Measurements from ENCODE around the gene WDR62.

The WDR62 gene

DNA sequence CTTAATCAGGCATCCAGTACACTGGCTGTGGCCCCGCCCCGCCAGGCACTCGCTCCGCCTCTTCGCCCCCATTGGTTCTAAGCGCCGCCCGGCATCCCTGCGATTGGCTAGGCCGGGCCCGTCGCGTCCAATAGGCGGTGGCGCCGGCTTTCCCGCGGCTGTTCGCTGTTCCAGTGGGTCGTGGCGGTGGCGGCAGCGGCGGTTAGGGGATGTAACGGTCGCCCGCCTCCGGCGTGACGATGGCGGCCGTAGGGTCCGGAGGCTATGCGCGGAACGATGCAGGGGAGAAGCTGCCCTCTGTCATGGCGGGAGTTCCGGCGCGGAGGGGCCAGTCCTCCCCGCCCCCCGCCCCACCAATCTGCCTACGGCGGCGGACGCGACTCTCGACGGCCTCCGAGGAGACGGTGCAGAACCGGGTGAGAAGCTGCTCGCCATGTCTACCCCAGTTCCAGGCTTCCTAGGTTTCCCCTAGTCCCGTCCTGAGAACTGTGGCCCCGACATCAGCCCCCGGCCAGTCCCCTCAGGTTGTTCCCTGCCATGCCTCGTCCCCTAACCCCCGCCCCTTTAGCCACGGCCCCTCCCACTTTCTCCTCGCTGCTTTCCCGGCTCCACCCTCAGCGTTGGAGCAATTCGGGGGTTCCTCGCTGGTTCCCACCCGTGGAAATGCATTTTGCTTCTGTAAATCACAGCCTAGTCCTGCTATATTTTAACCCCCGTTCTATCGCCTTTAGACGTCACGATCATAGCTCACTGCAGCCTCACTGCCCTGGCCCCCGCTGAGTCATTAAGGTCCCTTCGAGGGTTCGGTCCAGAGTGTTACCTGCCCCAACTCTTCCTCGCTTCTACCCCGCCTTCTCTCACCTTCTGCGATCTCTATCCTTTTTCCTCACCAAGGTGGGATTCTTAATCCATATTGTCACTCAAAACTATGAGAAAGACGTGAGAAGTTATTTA lies at the start of gene WDR62:
Gene WDR62, plus strand, starts transcription at position 165 of the 954 bp plus-strand sequence. Its CDS starts 75 bp downstream, at position 240.
- DNase-seq: peak; percentile 87

DNA sequence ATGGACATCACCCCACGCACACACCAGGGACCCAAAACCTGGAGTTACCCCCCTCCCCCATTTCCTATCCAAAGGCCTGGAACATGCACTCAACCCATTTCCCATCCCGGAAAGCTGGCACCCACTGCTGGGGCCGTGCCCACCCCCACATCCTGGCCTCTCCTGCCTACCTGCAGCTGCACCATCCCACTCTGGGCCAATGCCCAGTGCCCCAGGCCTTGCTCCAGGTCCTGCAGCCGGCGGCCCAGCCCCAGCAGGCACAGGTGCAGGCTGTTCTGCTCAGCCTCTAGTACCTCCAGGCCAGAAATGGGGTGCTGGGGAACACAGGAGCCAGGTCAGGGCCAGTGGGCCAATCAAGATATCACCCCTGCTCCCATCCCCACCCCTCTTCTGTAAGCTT lies 47.7 kb upstream of the WDR62 start:
- DNase-seq: no peak

DNA sequence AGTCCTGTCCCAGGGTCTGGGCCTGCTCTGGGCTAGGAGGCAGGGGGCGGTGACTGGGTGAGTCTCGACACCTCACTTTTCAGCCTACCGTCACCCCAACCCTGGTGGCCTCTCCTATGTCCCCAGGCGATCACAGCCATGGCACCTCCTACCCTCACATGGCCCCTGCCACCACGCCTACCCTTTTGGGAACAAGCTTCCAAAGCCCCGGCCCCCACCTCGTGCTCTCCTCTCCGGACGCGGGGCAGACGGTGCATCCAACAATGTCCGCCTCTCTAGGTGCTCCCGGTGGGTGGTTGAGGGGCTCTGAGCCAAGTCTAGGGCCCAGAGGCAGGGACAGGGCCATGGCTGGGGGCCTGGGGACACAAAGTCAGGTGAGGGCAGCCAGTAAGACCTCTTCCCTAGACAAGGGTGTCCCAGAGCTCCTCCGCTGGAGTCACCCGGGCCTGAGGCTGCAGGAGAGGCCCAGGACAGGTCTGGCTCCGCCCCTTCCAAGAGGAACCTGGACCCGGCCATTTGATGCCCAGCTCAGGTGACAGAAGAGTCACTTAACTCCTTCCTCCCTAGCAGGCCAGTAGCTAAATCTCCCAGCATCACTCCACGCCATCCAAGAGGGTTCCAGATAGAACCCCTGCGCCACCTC lies 46.2 kb upstream of the WDR62 start, which contains the start of gene SYNE4:
Gene SYNE4, minus strand, starts transcription at position 478 of the 643 bp plus-strand sequence. Its CDS starts 132 bp downstream, at position 346.
- peak; percentile 17 for DNase-seq

DNA sequence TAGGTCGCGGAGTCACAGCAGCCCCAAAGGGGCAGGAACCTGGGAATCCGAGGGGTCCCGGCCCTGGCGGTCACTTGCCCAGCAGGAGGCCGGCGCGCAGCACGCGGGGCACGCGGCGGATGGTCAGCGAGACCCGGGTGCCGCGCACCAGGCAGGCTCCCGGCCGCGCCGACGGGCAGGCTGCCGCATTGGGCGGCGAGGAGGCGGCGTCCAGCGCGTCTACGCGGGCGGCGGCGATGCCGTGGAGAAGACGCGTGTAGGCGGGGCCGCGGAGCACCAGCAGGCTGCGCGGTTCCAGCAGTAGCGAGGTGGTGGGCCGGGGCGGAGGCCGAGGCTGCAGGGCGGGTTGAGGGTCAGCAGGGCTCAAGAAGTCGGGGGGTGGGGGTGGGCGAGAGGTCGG lies 45.5 kb upstream of the WDR62 start:
- peak; percentile 41 for DNase-seq

DNA sequence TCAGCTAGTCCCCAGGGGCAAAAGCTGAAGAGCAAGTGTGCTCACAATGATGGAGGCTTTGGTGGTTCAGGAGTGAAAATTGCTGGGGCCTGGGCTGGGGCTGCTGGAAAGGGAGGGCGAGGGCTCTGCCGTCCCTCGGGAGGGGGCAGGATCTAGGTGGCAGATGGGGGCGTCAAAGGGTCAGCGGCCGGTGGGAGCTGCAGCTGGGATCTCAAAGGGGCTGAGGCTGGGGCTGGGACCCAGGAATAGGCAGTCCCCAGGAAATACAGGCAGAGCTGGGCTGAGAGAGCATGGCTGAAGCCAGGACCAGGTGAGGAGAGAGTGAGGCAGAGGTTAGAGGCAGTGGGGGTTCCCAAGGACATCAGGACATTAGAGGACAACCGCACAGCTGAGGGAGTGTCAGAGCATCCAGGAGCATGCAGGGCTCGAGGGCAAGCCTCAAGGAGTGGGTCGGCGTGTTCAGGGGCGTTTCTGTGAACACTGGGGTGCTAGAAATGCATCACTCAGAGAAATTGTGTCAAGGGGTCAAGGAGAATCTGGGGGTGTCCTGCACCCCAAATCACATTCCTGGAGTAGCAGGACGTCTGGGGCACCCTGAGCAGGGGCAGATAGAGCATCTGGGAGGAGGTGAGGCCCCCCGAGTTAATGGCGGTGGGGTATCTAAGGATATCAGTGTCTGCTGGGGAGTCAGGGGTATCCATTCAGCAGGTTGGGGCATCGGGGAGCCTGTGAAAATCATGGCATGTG lies 44.9 kb upstream of the WDR62 start:
- DNase-seq: no peak

DNA sequence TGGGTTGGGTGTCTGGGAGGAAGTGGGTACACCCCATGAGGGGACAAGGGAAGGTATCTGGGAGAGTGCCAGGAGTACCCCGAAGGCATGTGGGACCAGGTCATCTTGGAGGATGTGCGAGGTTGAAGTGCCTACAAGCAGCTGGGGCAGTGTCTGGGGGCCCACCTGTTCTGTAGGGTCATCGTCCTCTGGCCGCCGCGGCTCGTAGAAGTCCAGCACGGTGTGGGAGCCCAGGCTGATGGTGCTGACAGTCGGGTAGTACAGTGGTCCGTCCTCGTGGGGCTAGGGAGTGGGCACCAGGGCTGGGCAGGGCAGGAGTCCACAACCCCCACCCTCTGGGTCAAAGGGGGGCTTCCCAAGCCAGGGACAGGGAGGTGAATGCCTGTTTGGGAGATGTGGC lies 44.3 kb upstream of the WDR62 start:
- no peak for DNase-seq

DNA sequence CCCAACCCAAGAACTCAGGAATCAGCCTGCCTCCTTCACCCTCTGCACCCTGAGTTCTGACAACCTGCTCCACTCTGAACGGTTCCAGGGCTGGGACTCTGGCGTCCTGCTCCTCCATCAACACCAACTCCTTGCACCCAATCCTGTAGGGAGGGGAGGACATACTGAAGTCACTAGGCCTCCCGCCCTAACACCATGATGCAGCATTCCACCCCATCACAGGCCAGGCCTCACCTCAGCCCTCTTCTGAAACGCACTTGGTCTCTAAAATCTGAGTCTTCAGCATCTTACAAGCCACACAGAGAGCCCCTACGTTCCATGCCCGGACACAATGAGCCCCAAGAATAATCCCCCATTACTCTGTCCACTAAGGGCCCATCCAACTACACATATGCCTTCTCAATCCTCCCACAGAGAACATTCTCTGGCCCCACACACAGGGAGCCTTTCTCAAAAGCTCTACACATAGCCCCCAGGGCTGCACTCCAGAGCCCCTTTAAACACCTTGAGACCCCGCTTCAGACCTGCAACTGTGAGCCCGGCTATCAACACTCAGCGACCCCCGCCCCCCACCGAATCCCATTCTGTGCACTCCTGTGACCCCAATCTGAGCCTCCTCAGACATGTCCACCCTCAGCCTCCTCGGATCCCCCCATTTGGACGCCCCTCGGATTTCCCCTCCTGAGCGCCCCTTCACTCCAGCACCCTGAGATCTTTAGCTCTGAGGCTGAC lies 41.3 kb upstream of the WDR62 start:
- no peak for DNase-seq

DNA sequence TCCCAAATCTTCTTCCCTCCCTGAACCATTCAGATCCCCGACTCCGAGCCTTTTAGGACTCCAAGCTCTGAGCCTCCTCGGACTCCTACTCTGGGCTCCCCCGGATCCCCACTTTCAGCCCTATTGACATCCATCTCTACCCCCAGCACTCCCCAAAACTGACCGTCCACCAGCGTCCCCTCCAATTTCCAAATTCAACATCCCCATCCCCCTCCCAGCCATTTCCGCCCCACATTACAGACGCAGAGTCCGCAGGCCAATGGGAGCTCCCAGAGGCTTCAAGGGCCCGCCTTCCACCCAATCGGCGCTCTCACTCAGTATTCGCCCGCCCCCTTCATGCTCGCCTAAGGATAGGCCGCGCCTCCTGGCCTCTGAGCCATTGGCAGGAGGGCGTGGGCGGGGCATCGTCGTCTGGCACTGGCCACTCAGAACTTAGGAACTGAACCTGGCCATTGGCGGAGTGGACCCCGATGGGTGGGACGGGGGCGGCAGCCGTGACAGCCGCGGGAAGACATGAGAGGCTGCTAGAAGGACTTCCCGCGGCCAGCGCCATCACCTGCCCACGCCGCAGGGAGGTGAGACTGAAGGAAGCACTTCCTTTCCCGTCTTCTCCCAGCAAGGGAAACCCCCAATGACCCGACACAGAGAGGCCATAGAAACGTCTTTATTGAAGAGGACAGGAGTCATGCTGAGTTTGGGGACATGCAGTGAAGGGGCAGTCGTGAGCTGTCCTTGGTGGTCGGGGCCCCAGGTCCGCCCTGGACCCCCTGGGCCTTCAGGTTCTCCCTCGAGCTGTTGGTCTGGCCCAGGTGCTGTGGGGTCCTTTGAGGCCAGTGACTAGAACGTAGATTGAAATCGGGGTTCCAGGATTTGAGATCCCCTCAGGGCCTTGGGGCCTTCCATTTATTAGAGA lies 40.4 kb upstream of the WDR62 start, which contains the start of gene ALKBH6:
Gene ALKBH6, minus strand, starts transcription at position 202 of the 913 bp plus-strand sequence. CDS start 816 bp downstream, outside the sequence.
- peak; percentile 100 for DNase-seq

DNA sequence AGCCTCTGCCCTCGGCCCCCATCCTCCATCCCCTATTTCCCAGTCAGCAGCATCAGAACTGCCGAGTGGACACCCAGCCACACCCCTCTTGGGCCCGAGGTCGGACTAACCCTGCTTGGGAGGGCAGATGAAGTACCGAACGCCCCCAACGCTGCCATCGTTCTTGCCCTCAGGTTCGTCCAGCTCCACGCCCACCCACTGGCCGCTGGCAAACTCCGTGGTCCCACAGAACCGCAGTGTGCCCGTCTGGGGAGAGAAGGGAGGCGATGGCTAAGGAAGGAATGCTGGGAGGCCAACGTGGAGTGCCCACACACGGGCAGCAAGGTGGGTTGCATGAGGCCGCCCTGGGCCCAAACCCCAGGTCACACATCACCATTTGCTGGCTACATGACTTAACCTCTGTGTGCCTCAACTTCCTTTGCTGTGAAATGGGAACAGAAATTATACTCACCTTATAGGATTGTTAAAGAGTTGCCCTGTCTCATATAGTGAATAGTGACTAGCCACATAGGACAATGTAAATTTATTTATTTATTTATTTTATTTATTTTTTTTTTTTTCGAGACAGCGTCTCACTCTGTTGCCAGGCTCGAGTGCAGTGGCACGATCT lies 35.5 kb upstream of the WDR62 start:
- DNase-seq: no peak

DNA sequence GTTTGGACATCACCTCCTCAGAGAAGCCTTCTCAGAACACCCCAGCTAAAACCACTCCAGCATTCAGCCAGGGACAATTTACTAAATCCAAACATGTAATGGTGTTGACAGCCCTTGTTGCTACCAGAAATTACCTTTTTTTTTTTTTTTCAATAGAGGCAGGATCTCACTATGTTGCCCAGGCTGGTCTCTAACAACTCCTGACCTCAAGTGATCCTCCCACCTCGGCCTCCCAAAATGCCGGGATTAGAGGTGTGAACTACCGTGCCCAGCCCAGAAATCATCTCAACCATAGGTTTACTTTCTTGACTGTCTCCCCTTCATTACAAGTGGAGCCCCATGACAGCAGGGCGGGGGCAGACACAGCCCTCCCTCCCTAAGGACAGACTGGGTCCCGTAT lies 31.3 kb upstream of the WDR62 start:
- DNase-seq: no peak

DNA sequence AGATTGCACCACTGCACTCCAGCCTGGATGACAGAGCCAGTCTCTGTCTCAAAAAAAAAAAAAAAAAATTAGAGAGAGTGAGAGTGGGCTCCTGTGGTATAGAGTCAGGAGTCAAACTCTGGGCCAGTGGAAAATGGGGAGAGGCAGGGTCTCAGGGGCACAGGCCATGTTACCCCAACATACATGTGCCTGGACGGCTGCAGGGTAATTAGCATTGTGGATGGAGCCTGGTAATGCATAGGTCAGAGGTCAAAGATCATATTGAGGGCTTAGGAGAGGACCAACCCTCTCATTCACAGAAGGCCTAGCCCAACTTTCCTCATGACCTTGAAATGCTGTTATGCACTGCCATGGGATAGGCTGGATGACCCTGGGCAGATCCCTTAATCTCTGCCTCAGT lies 29.2 kb upstream of the WDR62 start:
- no peak for DNase-seq

DNA sequence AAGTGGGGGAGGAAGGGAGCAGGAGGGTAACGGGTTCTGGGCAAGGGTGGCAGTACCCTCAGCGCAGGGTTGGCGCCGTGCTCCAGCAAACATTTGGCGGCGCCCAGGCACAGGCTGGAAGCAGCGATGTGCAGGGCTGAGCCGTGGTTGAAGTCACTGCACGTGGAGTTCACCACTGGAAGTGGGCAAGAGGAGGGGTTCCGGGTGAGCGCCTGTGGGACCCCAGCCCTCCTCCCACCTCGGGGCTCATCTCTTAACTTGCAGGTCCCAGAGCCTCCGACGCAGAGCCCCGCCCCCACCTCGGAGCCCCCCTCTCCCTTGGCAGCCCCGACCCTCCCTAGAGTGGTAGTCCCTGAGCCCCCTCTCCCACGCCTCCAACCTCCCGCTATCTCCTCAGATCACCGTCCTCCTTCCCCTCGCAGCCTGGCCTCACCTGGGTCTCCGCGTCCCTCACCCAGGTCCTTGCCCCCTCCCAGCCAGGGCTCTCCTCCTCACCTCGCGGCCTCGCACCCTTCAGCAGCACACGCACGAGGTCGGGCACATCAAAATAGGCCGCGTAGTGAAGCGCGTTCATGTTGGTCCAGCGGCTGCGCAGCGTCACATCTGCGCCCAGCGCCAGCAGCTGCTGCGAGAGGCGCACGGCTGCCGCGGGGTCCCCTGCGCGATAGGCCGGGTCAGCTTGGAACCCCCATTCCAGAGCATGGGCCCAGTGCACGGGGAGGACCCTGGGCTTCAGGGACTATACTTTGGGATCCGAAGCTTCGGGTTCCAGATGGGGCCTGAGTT lies 28.4 kb upstream of the WDR62 start:
- DNase-seq: no peak

DNA sequence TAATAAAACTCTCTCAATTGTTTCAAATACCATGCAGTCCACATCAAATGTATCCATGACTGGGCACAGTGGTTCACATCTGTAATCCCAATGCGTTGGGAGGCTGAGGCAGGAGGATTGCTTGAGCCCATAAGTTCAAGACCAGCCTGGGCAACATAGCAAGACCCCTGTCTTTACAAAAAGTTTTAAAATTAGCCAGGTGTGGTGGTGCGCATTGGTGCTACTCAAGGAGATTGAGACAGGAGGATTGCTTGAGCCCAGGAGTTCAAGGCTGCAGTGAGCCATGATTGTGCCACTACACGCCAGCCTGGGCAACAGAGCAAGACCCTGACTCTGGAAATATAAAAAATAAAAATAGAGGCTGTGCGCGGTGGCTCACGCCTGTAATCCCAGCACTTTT lies 27.0 kb upstream of the WDR62 start:
- no peak for DNase-seq

DNA sequence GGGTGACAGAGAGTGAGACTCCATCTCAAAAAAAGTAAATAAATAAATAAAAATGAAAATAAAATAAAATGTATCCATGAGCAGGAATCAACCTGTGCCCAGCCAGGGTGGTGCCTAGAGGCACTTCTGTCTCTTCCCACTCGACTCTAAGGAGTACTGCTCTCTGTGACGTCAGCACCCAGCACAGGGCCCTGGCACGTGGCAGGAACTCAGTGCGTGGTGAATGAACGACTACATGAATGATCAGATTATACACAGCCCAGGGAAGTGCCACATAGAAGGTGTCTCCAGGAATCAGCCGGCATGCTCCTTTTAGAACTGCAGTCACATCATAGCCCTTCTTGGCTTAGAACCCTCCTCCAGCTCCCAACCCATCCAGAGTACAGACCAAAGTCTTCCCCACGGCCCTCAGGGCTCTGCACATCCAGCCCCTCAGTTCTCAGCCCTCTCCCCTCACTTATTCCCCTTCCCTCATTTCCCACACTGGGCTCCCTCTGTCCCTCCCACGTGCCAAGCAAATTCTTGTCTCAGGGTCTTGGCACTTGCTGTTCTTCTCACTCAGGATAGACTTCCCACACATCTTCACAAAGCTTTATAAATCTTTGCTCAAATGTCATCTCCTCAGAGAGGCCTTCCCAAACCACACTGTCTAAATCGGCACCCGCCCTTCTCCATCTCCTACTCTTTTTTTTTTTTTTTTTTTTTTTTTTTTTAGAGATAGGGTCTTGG lies 26.2 kb upstream of the WDR62 start:
- no peak for DNase-seq

DNA sequence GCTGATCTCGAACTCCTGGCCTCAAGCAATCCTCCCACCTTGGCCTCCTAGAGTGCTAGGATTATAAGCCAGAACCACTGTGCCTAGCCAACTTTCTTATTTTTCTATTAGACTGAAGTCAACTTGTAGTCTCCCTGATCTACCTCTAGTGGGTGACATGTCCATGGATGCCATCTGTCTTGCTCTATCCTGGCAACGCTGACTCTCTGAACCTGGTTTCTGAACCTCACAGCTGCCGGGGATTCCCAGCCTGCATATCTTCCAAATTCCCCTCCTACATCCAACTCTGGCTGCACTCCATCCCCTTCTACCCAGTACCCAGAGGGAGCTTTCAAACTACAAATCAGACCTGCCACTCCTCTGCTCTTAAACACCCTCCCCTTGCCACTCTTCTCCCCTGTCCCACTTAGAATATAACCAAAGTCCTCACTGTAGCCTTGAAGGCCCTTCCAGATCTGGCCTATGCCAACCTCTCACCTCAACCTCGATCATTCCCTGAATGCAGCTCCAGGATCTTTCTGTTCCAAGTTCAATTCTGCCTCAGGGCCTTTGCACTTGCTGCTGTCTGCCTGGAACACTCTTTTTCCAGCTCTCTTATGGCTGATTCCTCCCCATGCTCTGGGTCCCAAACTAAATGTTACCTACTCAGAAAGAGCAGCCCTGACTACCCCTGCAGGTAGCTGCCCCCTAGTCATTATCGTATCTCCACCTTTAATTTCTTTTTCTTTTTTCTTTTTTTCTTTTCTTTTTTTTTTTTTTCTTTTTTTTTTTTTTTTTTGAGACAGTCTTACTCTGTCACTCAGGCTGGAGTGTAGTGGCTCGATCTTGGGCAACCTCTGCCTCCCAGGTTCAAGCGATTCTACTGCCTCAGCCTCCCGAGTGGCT lies 24.2 kb upstream of the WDR62 start:
- DNase-seq: no peak

DNA sequence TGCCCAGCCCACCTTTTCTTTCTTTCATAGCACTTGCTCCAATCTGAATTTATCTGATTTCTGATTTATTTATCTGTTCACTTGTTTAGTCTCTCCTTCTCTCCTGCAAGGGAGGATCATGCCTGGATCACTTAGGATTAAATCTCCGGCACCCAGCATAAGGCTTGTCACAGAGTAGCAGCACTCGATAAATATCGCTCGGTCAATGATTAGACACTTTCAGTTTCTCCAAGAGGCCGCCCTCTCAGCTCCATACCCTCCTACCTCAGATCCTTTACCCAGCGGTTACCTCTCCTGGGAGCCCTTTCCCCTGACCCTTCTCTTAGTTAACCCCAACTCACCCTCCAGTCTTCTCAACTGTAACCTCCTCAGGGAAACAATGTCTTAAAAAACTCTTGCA lies 23.4 kb upstream of the WDR62 start:
- no peak for DNase-seq

DNA sequence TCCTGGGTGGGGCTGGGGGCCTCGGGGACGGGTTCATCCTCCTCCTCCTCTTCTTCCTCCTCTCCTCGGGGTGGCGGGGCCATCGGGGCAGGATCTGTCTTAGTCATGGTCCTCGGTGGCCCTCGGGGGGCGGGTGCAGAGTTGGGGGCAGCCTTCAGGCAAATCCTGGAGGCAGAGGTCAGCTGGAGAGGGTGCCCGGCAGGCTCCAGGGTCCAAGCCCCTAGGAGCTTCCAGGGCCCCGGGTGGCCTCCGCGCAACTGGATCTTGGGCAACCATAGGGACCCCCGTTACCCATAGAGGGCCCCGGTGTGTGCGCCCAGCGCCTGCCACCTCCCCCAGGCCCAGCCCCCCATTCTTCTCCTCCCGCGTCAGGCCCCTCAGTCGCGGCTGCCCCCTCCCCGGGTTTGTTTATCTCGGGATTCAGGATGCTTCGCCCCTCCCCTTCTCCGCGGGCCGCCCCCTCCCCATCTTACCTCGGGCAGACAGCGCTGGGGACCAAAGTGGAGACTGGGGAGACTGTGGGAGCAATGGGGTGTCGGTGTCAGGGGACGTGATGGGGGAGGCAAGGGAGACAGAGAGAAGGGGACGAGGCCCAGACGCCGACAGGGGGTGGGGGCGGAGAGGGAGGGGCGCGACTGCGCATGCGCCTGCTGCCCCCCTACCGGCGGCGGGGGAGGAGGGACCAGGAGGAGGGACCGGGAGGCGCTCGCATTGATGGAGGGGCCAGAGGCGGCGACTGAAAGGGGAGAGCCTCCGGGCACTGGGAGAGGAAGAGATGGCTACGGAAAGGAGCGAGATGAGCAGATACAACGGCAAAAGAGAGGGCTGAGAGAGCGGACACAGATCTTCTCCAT lies 22.2 kb upstream of the WDR62 start, which contains the start of gene CLIP3:
Gene CLIP3, minus strand, starts transcription at position 623 of the 854 bp plus-strand sequence. Its CDS starts 516 bp downstream, at position 107.
- DNase-seq: peak; percentile 85
